Choroid plexus epithelial cell (primary cell): ENCODE measurements around the gene RELL1.

Experiments used
- DNase-seq: peaks from one replicate; pipeline ENCODE4 v3.0.0-alpha.2; 2010; ENCODE audit warnings: low read depth
- H3K4me3 ChIP-seq: 2 replicates; pipeline ENCODE4 v1.5.1; 2011; ENCODE audit warnings: low read depth, mild to moderate bottlenecking, control low read depth, low read length, moderate library complexity
- CTCF ChIP-seq: conservative IDR thresholded peaks from 2 replicates; pipeline ENCODE4 v1.5.1; 2011; ENCODE audit warnings: low read depth, mild to moderate bottlenecking, control low read depth, inconsistent platforms, low read length, moderate library complexity

Gene RELL1

GRCh38 chr4:37602454-37603069, 83.6 kb downstream of the RELL1 start:
- no peak for TF ChIP-seq CTCF
- H3K4me3 ChIP-seq = no peak overlapping the region
- no peak for DNase-seq

- peak; percentile 90 for DNase-seq
- H3K4me3 ChIP-seq = no peak overlapping the region
- no peak for TF ChIP-seq CTCF
These were observed 84.6 kb downstream of the RELL1 start for GRCh38 chr4:37601531-37601930.

GRCh38 chr4:37599092-37599790, 86.9 kb downstream of the RELL1 start:
- no peak for TF ChIP-seq CTCF
- DNase-seq = no peak
- no peak overlapping the region for H3K4me3 ChIP-seq

- DNase-seq = peak; percentile 10
- TF ChIP-seq CTCF = no peak
These were observed 89.1 kb downstream of the RELL1 start for GRCh38 chr4:37597034-37597433.

GRCh38 chr4:37595875-37596680, 90.1 kb downstream of the RELL1 start:
- H3K4me3 ChIP-seq = no peak overlapping the region
- no peak for DNase-seq
- no peak for TF ChIP-seq CTCF

More at GRCh38 chr4:37597034-37597433, 89.1 kb downstream of the RELL1 start:
- H3K4me3 ChIP-seq = no peak overlapping the region

- no peak overlapping the region for H3K4me3 ChIP-seq
- DNase-seq = no peak
- TF ChIP-seq CTCF = no peak
These were observed 92.1 kb downstream of the RELL1 start for GRCh38 chr4:37594099-37594498.
